Epithelial cell of proximal tubule (primary cell): Measurements from ENCODE around the gene SETDB2. TPM values are rescaled to one million over a fixed set of nuclear protein-coding genes. Genes with fewer than 3 reads are reported as not detected.

Experiments used
- DNase-seq: peaks from one replicate; pipeline ENCODE4 v3.0.0-alpha.2; 2011; ENCODE audit warnings: low read depth
- H3K4me3 ChIP-seq: 2 replicates; pipeline ENCODE4 v1.5.1; 2011; ENCODE audit warnings: low read depth, mild to moderate bottlenecking, low read length
- CTCF ChIP-seq: conservative IDR thresholded peaks from 2 replicates; pipeline ENCODE4 v1.5.1; 2012; ENCODE audit warnings: low read depth, mild to moderate bottlenecking, low read length
- total RNA-seq: library from RNA; depleted of rRNA; stranded (reverse); fragments of >200 nt; gene quantifications from 2 replicates; pipeline ENCODE4 v1.2.3, GENCODE V29; 2015

The SETDB2 gene
- total RNA-seq, 1 donor from 2014 or later, result 5.2 TPM

- H3K4me3 ChIP-seq, result no peak overlapping the region
- no peak for TF ChIP-seq CTCF
- DNase-seq, result no peak
Measured at GRCh38 chr13:49441846-49442245, 2.2 kb upstream of the SETDB2 start.

GRCh38 chr13:49443357-49443703, 744 bp upstream of the SETDB2 start:
- peak overlapping the region; percentile 88 for H3K4me3 ChIP-seq
- no peak for DNase-seq
- TF ChIP-seq CTCF, result no peak

GRCh38 chr13:49444524-49445395, 686 bp downstream of the SETDB2 start:
- peak overlapping the region; percentile 88 for H3K4me3 ChIP-seq
- DNase-seq, result peak; percentile 73

GRCh38 chr13:49446473-49446872, 2.4 kb downstream of the SETDB2 start:
- DNase-seq, result no peak
- no peak for TF ChIP-seq CTCF
- no peak overlapping the region for H3K4me3 ChIP-seq

More at GRCh38 chr13:49444524-49445395, 686 bp downstream of the SETDB2 start:
- no peak for TF ChIP-seq CTCF

- TF ChIP-seq CTCF, result no peak
- no peak for DNase-seq
- H3K4me3 ChIP-seq, result no peak overlapping the region
Measured at GRCh38 chr13:49448753-49449152, 4.7 kb downstream of the SETDB2 start.

- no peak for TF ChIP-seq CTCF
Measured at GRCh38 chr13:49450105-49450819, 6.2 kb downstream of the SETDB2 start.

More at GRCh38 chr13:49450105-49450819, 6.2 kb downstream of the SETDB2 start:
- no peak for DNase-seq
- no peak overlapping the region for H3K4me3 ChIP-seq
